ENCODE measurements around the gene AFP.

AFP gene

DNA sequence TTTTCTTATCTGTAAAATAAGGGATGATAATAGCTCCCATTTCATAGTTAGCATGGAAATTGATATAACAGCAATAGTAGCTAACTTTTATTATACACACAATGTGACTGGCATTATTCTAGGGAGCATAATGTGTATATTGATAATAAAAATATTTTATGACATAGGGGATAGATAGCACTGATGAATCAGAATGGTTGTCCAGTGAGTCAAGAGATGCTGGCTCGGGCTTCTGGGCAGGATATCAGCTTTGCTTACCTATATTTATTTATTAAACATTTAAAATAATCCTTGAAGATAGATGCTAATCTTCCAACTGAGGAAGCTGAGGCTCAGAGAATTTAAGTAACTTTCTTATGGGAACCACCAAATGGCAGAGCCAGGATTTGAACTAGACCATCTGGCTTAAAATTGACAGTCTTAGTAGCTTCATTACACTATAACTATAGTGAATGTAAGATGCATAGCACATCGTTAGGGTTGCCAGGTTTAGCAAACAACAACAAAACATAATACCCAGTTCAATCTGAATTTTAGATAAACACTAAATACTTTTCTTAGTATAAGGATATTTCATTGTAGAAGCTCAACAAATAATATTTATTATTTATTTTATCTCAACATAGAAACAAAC, 2.7 kb downstream of the AFP start:
- DNase-seq (ENCODE audit: low read depth), result no peak

DNA sequence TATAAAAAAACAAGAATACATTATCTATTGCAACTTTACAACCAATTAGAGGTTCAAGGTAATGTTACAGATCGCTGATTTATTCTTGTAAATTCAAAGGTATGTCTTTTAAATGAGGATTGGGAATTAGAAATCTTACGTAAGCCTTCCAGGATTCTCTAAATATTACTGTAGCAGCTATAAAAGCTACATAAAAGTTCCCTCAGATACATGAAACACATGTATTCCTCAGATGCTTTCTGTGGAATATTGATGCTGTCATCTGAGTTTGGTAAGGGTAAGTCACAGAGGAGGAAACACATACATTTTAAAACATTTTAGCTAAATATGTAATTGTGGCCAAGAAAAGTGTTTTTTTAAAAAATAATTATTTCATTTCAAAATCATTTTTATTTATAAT, 3.4 kb downstream of the AFP start:
- no peak for DNase-seq (ENCODE audit: low read depth)

DNA sequence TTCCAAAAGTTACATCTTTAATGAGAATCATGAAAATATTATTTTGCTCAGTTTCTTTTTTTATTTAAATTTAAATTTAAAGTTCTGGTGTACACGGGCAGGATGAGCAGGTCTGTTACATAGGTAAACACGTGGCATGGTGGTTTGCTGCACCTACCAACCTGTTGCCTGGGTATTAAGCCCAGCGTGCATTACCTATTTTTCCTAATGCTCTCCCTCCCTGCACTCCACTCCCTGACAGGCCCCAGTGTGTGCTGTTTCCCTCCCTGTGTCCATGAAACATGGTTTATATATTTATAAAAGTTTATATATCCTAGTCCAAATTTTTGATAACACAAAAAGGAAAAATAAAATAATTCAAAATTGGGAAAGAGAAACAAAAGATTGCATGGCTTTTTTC, 4.0 kb downstream of the AFP start:
- DNase-seq (ENCODE audit: low read depth), result no peak

DNA sequence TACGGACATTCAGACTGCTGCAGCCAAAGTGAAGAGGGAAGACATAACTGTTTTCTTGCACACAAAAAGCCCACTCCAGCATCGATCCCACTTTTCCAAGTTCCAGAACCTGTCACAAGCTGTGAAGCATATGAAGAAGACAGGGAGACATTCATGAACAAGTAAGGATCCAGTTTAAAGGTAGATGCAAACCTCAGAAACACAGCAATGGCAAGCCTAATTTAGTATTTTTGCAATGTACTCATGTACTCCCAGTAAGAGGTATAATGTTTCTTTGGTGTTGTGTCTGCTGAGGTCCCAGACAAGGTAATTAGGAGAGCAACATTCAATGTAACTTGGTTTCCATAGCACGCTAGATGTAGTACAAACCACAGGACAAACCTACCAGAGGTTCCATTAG, 4.6 kb downstream of the AFP start:
- DNase-seq (ENCODE audit: low read depth), result no peak

DNA sequence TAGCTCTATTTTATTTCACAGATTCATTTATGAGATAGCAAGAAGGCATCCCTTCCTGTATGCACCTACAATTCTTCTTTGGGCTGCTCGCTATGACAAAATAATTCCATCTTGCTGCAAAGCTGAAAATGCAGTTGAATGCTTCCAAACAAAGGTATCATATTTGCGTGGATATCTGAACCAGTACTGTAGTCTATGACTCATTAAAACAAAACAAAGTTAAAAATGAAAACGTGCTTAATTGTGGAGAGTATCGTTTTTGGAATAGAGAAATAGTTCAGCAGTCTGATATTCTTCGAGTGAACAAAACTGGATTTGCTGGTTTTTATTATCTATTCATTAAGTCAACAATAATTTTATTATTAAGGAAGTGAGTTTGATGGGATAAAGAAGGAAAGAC, 6.3 kb downstream of the AFP start:
- DNase-seq (ENCODE audit: low read depth), result no peak

DNA sequence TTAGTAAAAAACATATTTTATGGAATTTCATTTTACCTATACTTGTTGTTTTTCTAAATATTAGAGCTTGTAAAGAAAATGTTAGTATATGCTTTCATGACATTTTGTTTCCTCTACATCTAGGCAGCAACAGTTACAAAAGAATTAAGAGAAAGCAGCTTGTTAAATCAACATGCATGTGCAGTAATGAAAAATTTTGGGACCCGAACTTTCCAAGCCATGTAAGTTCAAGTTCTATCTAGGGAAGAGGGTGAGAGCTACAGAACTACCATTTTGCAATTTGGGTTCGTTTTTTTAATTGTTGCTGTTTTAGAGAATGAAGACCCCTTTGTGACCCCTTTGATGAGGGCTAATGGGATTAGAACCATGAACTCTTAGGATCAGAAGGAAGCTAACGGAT, 7.2 kb downstream of the AFP start:
- DNase-seq (ENCODE audit: low read depth), result no peak

DNA sequence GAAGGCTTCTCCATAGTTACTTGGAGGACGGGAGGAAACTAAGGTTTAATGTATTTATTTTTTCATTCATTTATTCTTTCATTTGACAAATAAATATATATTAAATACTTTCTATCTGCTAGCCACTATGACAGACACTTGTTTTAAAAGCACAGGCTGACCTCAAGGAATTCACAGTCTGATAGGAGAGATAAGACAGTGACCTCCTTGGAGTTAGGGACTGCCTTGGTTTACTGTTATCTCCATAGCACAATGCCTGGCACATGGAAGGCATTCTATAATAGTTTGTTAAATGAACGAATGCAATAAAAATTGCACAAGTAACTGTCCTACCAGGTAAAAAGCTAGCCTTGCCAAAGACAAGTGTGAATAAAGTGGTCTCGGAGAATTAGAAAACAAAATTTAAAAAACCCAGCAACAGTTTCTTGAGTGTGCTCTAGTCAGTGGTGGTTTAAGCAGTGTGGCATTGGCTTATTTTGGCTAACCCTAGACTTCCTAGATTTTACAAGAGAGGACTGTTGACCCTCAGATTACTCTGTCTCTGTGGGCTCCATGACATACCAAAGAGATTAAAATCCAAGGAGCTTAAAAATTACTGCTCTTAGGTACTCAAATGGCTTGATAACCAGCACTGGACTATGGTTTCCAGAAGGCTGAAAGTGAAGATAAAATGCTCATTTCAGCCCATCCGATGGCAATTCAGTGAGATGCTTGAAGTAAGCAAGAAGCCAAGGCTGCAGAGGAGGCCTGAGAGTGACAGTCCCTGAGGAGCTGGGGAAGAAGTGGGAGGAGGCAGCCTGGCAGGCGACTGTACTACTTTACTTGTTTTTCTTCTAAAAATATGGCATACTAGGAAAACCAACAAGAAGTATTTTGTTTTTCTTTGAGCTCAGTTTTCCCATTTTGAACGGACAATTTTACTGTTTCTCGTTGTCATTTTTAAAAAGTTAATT, 9.6 kb downstream of the AFP start:
- DNase-seq (ENCODE audit: low read depth), result no peak

DNA sequence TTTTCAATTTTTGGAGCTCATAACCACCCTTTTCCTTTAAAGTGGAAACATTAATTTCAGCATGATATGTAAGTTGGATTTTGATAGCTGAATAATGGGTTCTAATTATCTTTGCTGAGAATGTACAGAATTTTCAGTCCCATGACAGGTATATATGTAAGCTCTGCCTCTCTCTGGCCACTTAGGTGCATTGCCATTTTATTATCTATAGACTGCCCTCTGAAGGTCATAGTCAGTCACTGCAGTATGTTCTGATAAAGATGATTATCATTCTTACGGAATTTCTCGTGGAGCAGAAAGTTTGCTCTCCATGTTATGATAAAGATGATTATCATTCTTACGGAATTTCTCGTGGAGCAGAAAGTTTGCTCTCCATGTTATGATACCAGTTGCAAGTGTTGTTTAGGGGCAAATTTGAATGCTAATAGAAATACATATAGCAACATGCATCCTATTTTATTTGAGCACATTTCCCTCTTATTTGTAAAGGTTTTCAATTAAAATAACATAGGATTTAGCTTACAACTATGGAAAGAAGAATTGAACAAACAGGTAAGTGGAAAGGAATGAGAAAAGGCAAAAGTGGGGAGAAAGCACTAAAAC, 10.4 kb downstream of the AFP start:
- no peak for DNase-seq (ENCODE audit: low read depth)

DNA sequence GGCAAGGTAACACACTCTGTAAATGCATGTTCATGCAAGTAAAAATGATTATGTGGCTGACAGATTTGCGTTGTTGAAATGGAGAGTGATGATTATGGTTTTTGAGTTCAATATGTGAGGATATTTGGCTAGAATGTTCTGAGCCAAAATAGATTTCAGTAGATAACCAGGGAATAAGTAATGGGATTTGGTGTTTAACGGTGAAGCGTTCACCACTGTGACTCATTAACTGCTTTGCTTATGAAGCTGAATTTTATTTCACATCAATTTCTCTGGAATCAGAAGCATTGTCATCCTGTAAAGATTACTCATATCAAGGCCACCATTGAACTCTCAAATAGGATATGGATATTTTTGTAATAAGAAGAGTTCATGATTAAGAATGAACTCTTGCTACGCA, 11.7 kb downstream of the AFP start:
- no peak for DNase-seq (ENCODE audit: low read depth)

DNA sequence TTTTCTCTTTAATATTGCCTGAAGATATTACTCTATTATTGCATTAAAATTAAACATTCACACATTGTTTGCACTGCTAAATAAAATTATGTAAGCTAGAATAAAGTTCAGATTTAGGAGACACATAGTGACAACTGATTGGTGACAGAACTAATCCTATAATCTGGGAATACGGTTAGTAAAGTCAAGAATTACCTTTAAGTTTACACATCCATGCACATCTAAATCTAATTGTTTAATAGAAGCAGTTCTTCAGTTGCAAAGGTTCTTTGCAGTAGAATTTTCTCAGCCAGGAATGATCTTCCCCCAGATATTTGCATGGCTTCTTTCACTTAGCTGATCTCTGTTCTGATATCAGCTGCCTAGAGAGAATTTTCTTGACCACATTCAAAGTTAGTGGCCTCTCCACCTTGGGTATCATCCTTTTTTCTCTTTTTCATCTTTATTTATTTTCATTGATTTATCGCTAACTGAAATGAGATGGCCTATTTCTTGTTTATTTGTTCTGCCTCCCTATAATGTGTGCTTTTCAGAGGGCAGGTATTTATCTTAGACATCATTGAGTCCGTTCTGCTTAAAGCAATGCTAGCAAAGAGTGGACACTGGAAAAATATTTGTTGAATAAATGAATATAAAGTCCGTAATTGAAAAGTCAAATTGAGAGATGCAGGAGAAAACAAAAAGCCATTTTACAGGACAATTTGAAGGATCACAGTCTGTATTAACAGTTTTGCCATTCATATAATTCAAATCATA, 12.6 kb downstream of the AFP start:
- DNase-seq (ENCODE audit: low read depth), result no peak

DNA sequence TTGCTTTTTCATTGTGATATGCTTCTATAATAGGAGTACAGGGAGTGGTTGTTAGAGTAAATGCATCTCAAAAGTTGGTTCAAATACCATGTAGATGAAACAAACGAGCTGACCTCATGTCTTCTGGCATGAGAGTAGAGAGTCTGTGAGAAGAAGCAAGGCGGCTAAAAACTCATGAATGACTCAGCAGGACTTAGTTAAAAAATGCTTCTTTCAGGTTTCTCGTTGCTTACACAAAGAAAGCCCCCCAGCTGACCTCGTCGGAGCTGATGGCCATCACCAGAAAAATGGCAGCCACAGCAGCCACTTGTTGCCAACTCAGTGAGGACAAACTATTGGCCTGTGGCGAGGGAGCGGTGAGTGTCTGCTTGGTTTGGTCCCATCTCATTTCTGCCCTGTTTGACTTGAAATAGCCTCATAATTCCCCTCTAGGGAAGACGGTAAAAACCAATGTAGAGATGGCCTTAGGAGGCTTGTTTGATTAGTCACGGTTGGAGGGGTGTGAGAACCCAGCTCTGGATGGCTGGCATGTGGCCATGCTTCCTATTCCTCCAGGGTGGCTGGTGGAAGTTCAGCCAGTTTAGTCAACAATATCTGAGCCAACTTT, 14.5 kb downstream of the AFP start:
- no peak for DNase-seq (ENCODE audit: low read depth)

DNA sequence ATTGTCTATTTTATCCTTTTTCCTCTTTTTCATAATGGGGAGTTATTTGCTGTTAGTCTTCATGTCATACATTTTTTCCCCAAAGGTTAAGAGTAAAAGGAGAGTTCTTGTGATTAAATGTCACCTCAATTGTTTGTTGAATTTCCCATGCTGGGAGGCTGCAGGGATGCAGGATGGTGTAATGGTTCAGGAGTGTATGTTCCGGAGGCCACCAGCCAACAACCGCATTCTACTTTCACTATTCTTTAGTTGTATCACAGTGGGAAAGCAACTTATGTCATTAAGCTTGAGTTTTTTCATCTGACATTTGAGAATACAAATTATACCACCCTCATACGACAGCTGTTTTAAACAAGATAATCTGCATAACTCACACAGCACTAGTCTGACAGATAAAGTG, 15.4 kb downstream of the AFP start:
- DNase-seq (ENCODE audit: low read depth), result no peak

DNA sequence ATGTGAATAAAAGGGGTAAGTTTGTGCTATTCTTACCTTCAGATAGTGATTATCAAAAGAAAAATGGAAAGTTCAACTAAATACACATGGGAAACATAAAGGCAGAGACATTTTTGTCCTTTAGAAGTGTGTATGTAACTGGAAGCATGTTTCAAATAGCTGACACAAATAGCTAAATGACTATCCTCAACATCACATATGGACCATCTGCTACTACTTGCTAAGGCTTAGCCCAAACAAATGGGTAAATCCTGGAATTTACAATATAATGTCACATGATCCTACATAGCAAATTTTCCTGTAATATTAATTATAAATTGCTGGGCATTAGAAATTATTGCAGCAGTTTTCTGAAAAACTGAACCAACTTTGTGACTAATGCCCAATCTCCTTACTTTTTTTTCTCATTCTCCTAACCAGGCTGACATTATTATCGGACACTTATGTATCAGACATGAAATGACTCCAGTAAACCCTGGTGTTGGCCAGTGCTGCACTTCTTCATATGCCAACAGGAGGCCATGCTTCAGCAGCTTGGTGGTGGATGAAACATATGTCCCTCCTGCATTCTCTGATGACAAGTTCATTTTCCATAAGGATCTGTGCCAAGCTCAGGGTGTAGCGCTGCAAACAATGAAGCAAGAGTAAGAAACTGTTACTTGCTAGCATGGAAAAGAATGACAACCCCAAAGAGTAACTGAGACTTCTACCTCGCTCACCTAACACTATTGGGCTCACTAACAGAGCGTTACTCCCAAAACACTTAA, 16.1 kb downstream of the AFP start:
- DNase-seq (ENCODE audit: low read depth), result no peak

DNA sequence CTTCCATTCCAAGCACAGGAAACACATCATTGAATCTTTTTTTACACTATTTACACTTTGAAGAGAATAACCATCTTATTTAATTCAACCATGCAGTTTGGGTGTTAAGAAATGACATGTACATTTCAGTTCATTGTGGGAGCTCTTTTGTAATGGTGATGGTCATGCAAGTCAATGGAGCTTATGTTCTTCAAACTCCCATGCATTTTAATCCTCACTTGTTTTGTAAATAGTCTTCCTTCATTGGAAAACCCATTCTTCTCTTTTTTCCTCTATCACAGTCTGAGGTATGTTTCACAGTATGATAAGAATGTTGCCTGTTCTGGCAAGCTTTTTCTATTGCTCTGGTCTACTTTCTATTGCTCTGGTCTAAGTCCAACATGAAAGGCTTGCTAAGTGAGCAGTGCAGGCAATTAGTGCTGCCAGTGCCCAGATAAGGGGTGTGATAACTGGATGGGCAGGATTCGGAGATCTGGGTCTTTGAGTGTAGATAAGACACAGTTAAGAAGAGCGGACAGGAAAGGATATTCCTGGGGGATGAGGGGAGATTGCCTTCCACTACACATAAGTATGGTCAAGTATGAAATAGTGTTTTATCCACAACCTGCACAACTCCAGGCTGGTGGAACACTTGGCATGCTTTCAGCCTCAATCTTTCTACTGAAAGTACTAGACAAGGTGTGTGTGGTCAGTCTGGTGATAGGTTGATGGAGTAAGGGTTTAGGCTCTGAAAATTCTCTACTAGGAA, 17.1 kb downstream of the AFP start:
- DNase-seq (ENCODE audit: low read depth), result no peak

DNA sequence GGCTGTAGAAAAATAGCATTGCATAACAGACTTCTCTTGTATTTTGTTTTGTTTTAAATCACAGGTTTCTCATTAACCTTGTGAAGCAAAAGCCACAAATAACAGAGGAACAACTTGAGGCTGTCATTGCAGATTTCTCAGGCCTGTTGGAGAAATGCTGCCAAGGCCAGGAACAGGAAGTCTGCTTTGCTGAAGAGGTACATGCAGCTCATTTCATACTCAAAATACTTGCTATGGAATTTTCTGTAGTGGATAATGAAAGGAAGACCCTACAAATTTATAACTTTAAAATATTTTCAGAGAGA, 17.6 kb downstream of the AFP start:
- DNase-seq (ENCODE audit: low read depth), result no peak

DNA sequence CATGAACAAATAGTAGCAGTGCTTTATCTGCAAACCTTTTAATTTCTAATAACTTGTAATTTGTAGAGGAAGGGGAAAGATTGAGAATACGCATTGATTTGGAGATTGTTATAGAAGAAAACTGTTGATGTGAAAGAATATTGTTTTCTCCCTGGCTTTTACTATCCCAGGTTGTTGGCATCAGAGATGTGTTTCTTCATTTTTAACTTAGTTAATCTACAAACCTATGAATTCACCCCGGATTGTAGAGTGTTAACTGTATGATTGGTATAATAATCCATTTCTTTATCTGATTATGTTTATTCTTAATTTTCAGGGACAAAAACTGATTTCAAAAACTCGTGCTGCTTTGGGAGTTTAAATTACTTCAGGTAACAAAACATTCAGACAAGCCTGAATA, 18.9 kb downstream of the AFP start:
- DNase-seq (ENCODE audit: low read depth), result no peak

DNA sequence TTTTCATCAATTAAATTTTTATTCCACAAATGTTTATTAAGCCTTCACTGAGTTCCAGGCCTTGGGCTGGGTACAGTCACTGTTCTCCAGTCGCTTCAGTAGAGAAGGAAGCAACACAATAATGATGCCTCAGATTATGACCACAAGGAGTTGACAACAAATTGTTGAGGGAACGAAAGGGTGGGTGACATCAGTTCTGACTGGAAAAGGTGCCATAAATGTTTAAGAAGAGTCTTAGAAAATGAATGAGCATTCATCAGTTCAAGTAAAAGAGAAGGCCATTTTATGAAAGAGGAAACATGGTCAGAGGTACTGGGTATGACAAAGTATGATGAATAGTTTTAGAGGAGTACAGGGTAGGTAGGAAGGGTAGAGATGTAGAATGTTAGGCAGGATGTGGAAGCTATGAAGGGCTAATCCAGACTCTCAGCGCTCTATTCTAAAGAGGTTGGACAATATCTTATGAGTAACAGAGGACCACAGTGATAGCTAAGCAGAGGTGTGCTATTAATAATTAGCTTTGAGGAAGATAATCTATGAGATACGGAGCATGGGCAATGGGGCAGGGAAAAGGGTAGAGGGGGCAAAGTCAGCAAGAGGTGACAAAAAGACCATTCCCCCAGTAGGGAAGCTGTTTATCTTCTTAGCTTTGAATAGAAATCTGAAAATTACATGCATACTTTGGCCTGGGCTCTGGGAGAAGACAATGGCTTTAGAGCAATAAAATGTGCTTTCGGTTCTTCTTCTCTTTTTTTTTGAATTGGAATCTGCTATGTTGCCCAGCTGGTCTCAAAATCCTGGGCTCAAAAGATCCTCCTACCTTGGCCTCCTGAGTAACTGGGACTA, 20.4 kb downstream of the AFP start:
- no peak for DNase-seq (ENCODE audit: low read depth)

DNA sequence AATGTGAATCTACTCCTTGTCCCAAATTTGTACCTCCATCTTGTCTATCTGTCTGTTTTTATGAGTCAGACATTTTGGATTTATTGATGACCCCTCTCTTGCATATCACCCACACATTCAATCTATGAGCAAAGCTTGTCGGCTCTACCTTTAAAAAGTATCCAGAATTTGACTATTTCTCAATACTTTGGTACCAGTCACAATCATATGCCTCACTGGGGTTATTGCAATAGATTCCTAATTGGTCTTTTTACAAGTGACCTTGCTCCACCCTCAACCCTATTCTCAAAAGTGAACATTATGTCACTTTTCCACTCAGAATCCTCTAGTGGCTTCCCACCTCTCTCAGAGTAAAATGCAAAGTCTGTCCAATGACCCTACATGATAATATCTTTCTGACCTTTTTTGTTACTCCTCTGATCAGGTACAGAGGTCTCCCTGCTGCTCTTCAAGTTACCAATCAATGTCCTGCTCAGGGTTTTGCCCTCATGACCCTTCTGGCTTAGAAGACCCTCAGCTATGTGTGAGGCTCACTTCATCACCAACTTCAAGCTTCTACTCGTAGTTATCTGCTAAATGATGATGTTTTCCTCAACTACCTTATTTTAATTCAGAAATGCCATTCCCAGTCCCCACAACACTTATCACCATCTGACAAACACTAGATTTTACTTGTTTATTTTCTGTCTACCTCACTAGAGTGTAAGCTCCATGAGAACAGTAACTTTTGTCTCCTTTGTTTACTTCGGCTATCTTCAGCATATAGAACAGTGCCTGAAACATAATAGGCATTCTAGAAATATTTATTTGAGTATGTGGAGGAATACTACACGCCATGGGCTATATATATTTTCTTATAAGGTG, 22.4 kb downstream of the AFP start:
- DNase-seq (ENCODE audit: low read depth), result no peak

DNA sequence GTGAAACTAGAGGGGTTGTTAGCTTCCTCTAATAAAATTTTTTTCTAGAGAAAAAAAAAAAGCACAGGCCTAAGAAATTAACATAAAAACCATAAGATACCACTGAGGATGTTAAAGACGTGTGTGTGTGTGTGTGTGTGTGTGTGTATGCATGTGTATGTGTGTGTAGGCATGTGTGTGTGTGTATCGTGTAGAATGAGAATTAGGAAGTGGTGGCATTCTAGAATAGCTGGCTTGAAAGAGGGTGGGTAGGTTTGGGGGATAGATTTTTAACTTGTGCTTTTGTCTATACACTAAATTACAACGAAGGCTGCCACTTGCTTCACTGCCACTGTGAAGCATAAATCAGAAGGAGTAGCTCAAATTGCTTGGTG, 23.0 kb downstream of the AFP start:
- no peak for DNase-seq (ENCODE audit: low read depth)

All from activated T-cell treated with anti-CD3 and anti-CD28 coated beads for 24 hours (primary cell).